ENCODE results near the gene MACF1. TPM values are rescaled to one million over a fixed set of nuclear protein-coding genes. Genes with fewer than 3 reads are reported as not detected.
"Not testable (repeated sequence)": the region's sequence is repeated elsewhere in the genome, so short reads cannot be mapped to it uniquely, and the experiment has no call there.

MACF1 gene
- total RNA-seq, 4 donors from 2014 or later, result 230 to 378 (median 300) TPM

DNA sequence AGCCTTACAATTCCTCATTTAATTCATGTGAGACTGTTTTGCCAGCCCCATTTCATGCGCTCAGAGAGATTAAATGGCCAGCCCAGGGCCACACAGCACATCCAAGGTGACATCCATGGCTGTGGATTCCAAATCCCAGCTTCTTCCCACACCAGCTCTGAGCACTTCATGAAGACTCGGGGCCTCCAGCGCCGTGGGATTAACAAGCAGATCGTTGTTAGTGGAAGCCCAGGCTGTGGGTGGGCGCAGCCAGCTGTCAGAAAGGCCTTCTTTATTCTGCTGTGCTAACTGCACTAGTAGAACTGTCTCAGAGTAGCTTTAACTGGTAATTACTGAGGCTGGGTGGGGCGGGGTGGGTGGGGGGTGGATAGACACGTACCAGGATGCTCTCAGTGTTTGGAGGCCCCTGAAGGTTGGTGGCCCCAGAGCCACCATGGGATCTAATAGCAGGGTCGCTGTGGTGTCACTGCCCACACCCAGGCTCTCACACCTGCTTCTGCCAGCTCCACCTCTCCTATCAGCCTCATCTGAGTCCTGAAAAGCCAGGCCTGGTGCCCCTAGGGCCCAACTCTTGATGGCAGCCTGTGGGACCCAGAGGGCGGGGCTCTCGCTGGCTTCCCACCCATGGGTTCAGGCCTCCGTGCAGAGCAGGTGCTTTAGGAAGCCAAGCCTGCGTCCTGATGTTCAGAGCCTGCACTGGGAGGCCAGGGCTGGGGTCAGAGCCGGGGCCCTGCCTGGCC lies 290.3 kb downstream of the MACF1 start:
- TF ChIP-seq, protein P1, sequence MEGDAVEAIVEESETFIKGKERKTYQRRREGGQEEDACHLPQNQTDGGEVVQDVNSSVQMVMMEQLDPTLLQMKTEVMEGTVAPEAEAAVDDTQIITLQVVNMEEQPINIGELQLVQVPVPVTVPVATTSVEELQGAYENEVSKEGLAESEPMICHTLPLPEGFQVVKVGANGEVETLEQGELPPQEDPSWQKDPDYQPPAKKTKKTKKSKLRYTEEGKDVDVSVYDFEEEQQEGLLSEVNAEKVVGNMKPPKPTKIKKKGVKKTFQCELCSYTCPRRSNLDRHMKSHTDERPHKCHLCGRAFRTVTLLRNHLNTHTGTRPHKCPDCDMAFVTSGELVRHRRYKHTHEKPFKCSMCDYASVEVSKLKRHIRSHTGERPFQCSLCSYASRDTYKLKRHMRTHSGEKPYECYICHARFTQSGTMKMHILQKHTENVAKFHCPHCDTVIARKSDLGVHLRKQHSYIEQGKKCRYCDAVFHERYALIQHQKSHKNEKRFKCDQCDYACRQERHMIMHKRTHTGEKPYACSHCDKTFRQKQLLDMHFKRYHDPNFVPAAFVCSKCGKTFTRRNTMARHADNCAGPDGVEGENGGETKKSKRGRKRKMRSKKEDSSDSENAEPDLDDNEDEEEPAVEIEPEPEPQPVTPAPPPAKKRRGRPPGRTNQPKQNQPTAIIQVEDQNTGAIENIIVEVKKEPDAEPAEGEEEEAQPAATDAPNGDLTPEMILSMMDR (IDR thresholded peaks at IDR 0.05), result no peak
- ATAC-seq (ENCODE audit: low FRiP score), result no peak
- DNase-seq (ENCODE audit: low spot score), result no peak

DNA sequence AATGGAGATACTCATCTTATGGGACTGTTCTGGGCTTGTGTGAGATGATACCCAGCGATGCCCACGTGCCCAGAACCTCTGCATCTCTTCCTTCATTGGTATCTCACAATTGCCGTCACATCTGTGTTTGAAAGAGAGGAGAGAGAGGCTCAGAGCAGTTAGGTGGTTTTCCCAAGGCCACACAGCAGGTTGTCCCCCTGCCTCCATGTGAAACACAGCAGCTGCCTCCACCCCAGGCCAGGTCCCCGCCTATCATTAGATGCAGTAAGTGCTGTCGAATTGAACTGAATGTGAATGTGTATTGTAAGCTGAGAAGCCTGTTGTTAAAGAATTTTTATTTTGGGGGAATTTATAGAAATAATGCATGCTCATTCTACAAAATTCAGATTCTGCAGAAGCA lies 292.0 kb downstream of the MACF1 start:
- ATAC-seq (ENCODE audit: low FRiP score); DNase-seq (ENCODE audit: low spot score): not testable (repeated sequence)

DNA sequence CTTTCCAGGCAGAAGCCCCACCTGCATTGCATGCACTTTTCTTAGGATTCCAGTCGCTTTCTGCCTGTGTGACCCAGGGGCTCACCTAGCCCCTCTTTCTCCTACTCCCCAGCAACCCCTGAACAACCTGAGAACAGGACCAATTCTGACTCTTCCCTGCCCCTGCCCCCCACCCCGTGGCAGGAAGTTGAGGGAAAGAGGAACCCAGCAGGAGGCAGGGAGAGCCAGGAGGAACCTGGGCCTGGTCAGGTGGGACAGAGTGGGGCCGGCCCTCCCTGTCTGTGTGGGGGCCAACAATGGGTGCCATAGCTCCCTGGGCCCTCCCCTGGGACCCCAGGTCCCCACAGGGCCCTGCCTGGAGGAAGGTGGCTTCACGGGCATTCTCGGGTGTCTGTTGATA lies 293.1 kb downstream of the MACF1 start:
- TF ChIP-seq, protein P1 (IDR thresholded peaks at IDR 0.05), result no peak
- no peak for ATAC-seq (ENCODE audit: low FRiP score)
- no peak for DNase-seq (ENCODE audit: low spot score)

DNA sequence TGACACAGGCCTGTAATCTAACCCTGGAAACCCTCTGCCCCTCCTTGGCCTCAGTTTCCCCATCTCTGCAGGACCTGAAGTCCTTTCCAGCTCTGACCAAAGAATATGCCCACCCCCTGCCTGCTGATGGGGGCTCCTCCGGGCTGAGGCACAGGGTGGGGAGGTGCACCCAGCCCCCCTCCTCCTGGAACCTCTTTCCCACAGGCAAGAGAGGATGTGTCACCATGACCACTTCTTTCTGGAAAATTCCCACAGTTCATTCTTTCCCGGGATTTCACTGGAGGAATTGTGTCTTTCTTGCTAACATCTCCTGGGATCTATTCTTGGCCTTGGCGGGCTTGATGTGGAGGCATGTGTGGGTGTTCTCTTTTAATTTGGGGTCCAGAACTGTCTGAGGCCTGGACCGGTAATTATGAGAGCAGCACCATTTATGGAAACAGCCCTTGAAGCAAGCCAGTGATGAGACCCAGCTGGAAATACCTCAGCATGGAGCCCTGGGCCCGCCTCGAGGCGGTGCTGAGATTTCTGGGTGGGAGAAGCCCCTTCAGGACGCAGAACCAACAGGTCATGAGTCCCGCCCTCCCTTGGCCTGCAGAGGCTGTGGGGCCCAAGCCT lies 293.7 kb downstream of the MACF1 start:
- not testable (repeated sequence) for DNase-seq (ENCODE audit: low spot score); ATAC-seq (ENCODE audit: low FRiP score)

DNA sequence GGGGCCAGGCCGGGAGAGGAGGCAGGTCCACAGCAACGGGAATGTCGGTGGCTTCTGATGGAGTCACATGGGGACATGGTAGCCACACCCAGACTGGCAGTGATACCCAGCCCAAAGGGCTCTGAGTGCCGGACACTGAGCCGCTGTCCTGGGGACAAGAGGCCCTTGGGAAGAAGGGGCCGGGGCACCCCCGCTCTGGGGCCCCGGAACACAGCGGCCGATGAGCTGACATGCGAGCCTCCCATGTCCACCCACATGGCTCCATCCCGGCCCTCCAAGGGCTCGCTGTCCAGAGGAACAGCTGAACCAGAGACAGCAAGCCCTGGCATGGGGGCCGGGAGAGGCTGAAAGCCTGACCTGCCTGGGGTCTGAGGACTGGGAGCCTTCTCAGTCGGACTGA lies 294.3 kb downstream of the MACF1 start:
- not testable (repeated sequence) for ATAC-seq (ENCODE audit: low FRiP score); DNase-seq (ENCODE audit: low spot score)

- TF ChIP-seq, protein P1 (IDR thresholded peaks at IDR 0.05), result no peak
- ATAC-seq (ENCODE audit: low FRiP score) (no peak), DNase-seq (ENCODE audit: low spot score) (no peak)
These were observed 295.2 kb downstream of the MACF1 start for GRCh38 chr1:39499668-39500067.

DNA sequence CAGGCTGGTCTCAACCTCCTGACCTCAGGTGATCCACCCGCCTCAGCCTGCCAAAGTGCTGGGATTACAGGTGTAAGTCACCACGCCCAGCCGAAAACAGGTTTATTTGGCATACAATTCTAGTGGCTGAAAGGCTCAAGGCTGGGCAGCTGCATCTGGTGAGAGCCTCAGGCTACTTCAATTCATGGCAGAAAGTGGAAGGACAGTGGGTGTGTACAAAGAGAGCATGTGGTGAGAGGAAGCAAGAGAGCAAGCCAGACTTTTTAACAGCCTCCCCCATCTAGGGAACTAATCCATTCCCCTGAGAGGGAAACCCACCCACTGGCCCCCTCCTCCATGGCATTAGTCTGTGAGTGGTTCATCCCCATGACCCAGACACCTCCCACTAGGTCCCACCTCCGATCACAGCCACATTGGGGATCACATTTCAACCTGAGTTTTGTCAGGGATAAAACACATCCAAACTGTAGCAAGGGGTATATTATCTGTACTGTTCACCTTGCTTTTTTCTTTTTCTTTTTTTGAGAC lies 296.4 kb downstream of the MACF1 start:
- ATAC-seq (ENCODE audit: low FRiP score), result no peak
- TF ChIP-seq, protein P1 (IDR thresholded peaks at IDR 0.05), result no peak
- no peak for DNase-seq (ENCODE audit: low spot score)

DNA sequence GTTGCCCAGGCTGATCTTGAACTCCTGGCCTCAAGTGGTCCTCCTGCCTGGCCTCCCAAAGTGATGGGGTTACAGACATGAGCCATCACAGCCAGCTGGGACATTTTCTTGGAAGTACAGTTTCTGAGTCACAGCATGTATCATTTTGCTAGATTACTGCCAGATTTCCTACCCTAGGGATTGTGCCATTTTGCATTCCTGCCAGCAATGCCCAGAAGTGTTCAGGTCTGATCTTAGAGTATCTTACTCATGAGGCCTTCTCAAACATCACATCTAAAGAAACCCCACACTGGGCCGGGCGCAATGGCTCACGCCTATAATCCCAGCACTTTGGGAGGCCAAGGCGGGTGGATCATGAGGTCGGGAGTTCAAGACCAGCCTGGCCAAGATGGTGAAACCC lies 297.2 kb downstream of the MACF1 start:
- DNase-seq (ENCODE audit: low spot score) (no peak), ATAC-seq (ENCODE audit: low FRiP score) (no peak)
- TF ChIP-seq, protein P1 (IDR thresholded peaks at IDR 0.05), result no peak

- DNase-seq (ENCODE audit: low spot score); ATAC-seq (ENCODE audit: low FRiP score): not testable (repeated sequence)
These were observed 299.9 kb downstream of the MACF1 start for GRCh38 chr1:39504436-39504835.
